Prostate gland (tissue), 2 donors: Measurements from ENCODE around the gene CCBE1.

ENCODE experiments used
- CTCF ChIP-seq, 4 experiments: fragments of 200-600 bp in 2 of 4; fragments of 450-650 bp in 2 of 4; sonication (generic) in 2 of 4; IDR thresholded peaks; 1 replicate in 3 of 4; 2 replicates in 1 of 4; pipeline ENCODE4 v1.5.1; 2016 to 2019; ENCODE audit warnings: antibody characterized with exemption in 4 of 4, mild to moderate bottlenecking in 2 of 4, moderate library complexity in 2 of 4
- POLR2A ChIP-seq: fragments of 450-650 bp; IDR thresholded peaks from one replicate; pipeline ENCODE4 v1.6.1; 2016; ENCODE audit warnings: antibody characterized with exemption, mild to moderate bottlenecking
- POLR2AphosphoS5 ChIP-seq: sonication (generic); formaldehyde crosslinking; IDR thresholded peaks from one replicate; pipeline ENCODE4 v1.6.1; 2017; ENCODE audit warnings: antibody characterized with exemption

- TF ChIP-seq CTCF (IDR thresholded peaks at IDR 0.05) (no peak), POLR2AphosphoS5 (no peak), POLR2A (no peak)
Observed at GRCh38 chr18:59651071-59651470, 46.2 kb downstream of the CCBE1 start.
